ENCODE measurements around the gene TANC1. TPM values are rescaled to one million over a fixed set of nuclear protein-coding genes. Genes with fewer than 3 reads are reported as not detected.

TANC1 gene
- total and polyA plus RNA-seq, 2 of the 4 experiments (the other 2 are of a cell fraction): 10.2 to 12.9 TPM

GRCh38 chr2:159179096-159179495 lies 210.7 kb downstream of the TANC1 start:
- no peak overlapping the region for H3K9ac ChIP-seq (ENCODE audit: low read depth, low read length)
- H4K5ac ChIP-seq (ENCODE audit: low read depth, low read length): no peak overlapping the region
- H3K27ac ChIP-seq (ENCODE audit: insufficient read depth, low read length): no peak overlapping the region
- no peak for DNase-seq
- no peak overlapping the region for H3K4me3 ChIP-seq (ENCODE audit: insufficient read depth, low read depth, low read length)
- H3K9me3 ChIP-seq (ENCODE audit: control insufficient read depth, insufficient read depth, low read length): no peaks in the 10 kb centered on the region
- H3K4me1 ChIP-seq (ENCODE audit: control insufficient read depth, insufficient read depth, low read length): peaks cover 5% of the 10 kb centered on the region
- peak overlapping the region; percentile 23 for H2AK9ac ChIP-seq (replicated peaks; ENCODE audit: low read depth, low read length, poor library complexity)
- H3K79me1 ChIP-seq (ENCODE audit: low read depth in 1 of 2, low read length in 2 of 2): peaks cover 0 to 8% of the 10 kb centered on the region in 2 experiments; a peak in 3 of 4 replicates
- H3K14ac ChIP-seq (replicated peaks; ENCODE audit: low read depth, low read length): no peak overlapping the region
- in situ Hi-C loops (cut with MboI; ENCODE audit: low sequenced_read_pairs): no loop called here
- peaks cover 4% of the 10 kb centered on the region; the same call in 1 of the 2 replicates for H4K20me1 ChIP-seq (ENCODE audit: insufficient read depth, low read length)
- H3K4me2 ChIP-seq (ENCODE audit: low read depth, low read length): no peak overlapping the region
- TF ChIP-seq RAD21 (IDR thresholded peaks at IDR 0.05; ENCODE audit: low read length): no peak
- TF ChIP-seq FOS (IDR thresholded peaks at IDR 0.05; ENCODE audit: low read depth, low read length): no peak
- TF ChIP-seq MAZ (IDR thresholded peaks at IDR 0.05; ENCODE audit: borderline replicate concordance, low read depth, low read length): no peak
- H2BK20ac ChIP-seq (ENCODE audit: low read depth, low read length): no peak overlapping the region
- no peak overlapping the region for H3K56ac ChIP-seq (ENCODE audit: extremely low read depth, insufficient read depth, low read length)
- H3K9me1 ChIP-seq (ENCODE audit: insufficient read depth, low read length): peaks cover 15% of the 10 kb centered on the region
- ATAC-seq (ENCODE audit: low read depth): 0 out of 2 replicates have a peak, but pooled peaks have one; percentile 27
- POLR2A ChIA-PET (ENCODE audit: unreplicated experiment): no interaction called here
- CTCF ChIA-PET: no interaction called here
- H3K23ac ChIP-seq (ENCODE audit: low read depth, low read length): no peak overlapping the region
- no peak overlapping the region for H4K8ac ChIP-seq (ENCODE audit: low read depth in 2 of 2, low read length in 2 of 2)
- H2BK15ac ChIP-seq (ENCODE audit: low read depth, low read length): no peak overlapping the region
- no peak overlapping the region for H2AK5ac ChIP-seq (ENCODE audit: low read depth, low read length)
- 100% methylated on average over 3 of the region's 8 CpGs; no CpG with 5 or more reads in 1 of the 2 experiments for WGBS, 2 experiments (ENCODE audit: extremely low coverage in 2 of 2, insufficient read length in 1 of 2)
- dilution Hi-C loops (cut with HindIII; ENCODE audit: low sequenced_read_pairs, unreplicated experiment): no loop called here
- intact Hi-C loops (cut with micrococcal nuclease): no loop called here
- H3K4ac ChIP-seq (ENCODE audit: low read depth, low read length): no peak overlapping the region
- H2BK120ac ChIP-seq (ENCODE audit: low read depth, low read length): no peak overlapping the region
- no peak overlapping the region for H2BK5ac ChIP-seq (ENCODE audit: low read depth, low read length, poor library complexity, severe bottlenecking)
- H2AFZ ChIP-seq (replicated peaks; ENCODE audit: low read length, poor library complexity): no peak overlapping the region
- BruUV-seq (replicated peaks): no TSS peak
- peaks cover 45% of the 10 kb centered on the region for H3K36me3 ChIP-seq (ENCODE audit: control insufficient read depth, insufficient read depth, low read length)
- H4K91ac ChIP-seq (ENCODE audit: insufficient read depth, low read depth, low read length): no peak overlapping the region
- H3K27me3 ChIP-seq (ENCODE audit: control insufficient read depth, insufficient read depth, low read length): no peaks in the 10 kb centered on the region
- no peak overlapping the region for H3K18ac ChIP-seq (ENCODE audit: low read depth, low read length)

Data from IMR-90 (cell line).